GM21381 (cell line): ENCODE data around the gene SMARCA4.

Source experiments
- ATAC-seq: cut with Tn5 transposase; IDR thresholded peaks from one replicate; pipeline ENCODE4 v1.9.1; 2021; ENCODE audit warnings: mild to moderate bottlenecking, moderate library complexity; ENCODE audit not compliant: unreplicated experiment

Gene SMARCA4

DNA sequence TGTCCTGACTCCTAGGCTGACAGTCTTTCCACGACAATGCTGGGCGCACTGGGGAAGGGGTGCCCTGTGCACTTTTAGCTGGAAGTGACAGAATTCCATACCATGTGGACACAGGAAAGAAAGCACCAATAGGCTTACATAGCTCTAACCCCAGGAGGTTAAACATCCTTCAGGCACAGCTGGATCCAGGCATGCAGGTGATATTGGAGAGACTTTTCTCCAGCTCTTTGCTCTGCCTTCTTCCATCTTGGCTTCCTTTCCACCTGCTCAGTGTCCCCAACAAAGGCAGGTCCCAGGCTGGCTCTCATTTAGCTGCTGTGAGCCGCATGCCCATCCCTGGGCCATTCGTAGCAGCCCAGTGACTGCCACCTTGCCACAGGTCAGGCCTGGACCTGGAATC, 67.3 kb downstream of the SMARCA4 start:
- no peak for ATAC-seq

DNA sequence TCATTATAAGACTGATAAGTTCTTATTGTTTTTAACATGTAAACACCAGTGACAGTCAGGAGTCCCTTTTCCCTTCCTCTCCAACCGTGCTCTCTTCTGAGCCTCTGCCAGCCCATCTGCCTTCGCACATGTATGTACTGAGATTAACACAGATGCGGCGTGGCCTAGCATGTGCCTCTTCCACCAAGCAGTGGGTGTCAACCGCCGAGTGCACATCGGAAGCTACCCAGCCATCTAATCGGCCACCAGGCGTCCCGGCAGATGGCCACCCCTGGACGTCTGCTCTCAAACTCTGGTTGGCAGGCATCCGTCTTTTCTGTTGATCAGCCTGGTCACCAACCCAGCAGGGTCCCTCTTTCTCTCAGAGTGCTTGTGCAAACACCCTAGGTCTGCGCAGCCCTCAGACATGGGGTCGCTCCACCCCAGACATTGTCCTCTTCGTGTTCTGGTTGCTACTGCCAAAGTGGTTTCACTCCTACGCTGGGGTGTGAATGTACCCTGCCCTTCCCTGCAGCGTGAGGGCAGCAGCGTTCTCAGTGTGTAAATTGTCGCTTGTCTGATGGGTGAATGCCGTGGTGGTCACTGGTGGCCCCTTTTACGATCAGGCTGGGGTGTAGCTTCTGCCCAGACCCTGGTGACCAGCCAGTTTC, 70.7 kb downstream of the SMARCA4 start:
- no peak for ATAC-seq

DNA sequence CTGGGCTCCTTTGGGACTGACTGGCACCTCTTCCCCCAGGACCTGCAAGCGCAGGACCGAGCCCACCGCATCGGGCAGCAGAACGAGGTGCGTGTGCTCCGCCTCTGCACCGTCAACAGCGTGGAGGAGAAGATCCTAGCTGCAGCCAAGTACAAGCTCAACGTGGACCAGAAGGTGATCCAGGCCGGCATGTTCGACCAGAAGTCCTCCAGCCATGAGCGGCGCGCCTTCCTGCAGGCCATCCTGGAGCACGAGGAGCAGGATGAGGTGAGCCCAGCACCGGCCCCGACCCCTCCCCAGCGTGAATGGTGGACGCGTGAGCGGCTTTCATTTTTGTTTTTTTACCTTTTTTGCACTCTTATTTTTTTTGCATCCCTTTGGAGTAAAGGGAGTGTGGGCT, 72.4 kb downstream of the SMARCA4 start:
- no peak for ATAC-seq

DNA sequence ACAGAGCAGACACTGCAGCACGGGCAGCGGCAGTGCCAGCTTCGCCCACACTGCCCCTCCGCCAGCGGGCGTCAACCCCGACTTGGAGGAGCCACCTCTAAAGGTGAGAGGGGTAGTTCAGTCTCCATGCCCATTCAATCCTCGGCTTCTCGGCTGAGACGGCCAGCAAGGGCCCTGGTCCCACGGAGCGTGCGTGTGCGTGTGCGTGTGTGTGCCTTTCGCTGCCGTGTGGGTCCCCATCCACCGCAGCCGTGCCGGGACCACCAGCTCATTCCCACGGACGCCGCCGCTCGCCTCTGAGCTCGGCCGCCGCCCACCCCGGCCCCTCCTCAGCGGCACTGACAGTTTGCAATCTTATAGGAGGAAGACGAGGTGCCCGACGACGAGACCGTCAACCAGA, 72.9 kb downstream of the SMARCA4 start:
- ATAC-seq: no peak

DNA sequence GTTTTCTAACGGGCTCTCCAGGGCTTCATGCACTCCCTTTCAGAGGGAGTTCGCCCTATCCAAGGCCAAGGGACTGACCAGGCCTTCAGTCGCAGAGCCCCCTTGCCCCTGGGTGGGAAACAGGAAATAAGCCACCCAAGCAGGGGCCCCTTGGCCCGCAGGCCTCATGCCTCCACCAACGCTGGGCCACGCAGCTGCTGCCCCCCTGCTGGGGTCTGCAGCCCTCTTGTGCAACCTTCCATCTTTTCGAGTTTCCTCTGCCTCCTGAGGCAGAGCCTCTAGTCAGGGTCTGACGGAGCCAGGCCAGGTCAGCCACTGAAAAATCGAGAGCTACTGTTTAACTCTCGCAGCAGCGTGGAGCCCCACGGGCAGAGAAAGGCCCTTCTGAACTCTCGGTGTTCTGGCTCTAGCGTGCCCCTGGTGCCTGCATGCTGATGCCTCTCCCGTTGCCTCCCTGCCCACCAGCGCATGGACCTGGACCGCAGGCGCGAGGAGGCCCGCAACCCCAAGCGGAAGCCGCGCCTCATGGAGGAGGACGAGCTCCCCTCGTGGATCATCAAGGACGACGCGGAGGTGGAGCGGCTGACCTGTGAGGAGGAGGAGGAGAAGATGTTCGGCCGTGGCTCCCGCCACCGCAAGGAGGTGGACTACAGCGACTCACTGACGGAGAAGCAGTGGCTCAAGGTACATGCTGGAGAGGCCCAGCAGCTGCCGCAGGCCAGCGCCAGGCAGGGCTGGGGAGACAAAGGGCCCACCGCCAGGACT, 73.8 kb downstream of the SMARCA4 start:
- no peak for ATAC-seq

DNA sequence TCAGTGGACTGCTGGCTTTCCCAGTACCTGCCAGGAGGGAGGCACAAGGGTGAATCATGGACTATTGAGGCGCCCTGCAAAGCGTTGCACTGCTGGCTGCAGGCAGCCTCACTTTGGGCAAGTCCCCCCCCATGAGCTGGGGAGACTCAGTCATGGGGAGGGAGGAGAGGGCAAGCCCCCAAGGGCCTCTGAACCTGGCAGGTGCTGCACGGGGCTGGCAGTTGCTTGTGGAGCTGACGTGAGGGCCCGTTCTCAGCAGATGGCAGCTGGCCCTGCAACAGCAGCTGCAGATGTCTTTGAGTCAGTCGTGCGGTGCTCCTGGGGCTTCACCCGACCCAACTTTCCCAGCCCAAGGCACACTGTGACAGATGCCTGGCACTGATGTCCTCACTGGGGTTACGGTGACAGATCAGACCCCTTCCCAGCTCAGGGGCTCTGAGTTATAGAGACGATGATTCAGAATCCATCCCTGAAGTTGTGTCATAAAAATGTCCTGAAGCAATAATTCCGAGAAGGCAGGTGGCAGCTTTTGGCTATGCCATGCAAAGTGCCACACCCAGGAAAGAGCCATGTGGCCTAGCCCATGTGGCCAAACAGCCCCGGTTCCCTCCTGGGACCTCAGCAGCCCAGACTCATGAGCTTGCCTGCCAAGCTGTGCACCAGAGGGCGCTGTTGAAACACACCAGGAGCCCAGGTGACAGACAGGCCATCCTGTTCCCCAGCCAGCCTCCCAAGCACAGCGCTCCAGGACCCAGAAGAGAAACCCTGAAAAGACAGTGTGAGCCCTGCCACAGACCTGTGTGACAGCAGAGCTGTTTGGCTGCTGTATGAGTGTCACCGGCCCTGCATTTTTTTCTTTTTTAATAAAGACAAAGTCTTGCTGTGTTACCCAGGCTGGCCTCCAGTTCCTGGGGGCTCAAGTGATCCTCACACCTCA, 74.9 kb downstream of the SMARCA4 start:
- peak; percentile 73 for ATAC-seq

DNA sequence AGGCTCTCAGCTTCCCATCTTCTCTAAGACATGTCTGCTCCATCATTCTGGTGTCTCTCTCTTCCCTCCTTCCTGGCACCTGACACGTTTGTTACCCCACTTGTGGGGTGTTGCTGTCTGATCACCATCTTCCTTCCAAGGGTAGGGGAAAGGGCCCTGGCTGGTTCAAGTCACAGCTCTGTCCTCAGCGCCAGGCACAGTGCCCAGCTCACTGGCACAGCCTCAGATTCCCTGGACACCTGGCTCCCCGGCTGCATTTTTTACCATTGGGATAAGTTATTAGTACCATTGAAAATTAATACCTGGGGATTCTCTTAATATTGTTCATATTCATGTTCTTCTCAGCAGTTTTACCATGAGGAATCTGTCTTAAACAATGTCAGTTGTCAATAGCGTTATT, 77.7 kb downstream of the SMARCA4 start:
- ATAC-seq: no peak

DNA sequence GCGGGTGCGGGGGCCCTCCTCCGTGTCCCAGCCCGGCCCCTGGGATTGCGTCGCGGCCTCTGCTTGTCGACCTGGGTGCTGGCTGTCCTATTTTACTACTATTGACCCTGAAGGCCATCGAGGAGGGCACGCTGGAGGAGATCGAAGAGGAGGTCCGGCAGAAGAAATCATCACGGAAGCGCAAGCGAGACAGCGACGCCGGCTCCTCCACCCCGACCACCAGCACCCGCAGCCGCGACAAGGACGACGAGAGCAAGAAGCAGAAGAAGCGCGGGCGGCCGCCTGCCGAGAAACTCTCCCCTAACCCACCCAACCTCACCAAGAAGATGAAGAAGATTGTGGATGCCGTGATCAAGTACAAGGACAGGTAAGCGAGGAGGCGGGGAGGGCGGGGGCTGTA, 80.4 kb downstream of the SMARCA4 start:
- ATAC-seq: no peak

DNA sequence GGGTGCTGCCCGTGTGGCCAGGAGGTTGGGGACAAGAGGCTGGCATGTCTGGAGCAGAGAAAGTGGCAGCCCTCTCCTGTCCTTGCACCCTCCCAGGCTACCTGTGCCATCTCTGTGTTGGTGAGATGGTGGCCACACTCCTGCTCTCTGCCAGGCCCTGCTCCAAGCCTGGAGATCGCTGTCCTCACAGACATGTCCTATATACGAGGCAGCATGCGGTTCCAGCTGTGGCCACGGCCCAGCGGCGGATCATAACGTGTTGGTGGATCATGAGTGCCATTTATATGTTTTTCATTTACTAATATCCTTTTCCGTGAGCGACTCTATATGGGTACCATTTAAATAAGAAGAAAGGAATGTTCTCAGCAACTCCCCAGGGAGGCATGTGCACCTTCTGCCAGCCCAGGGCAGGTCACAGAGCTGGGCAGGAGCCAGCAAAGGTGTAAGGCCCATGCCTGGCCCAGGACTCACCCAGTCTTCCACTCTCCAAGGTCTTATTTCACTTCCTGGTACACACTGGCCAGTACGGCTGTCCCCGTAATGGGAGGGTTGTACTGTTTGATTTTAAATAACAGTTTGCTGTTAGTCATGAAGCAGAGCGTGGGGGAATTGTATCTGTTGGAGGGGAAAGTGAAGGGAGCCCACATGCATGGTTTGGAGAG, 81.3 kb downstream of the SMARCA4 start:
- ATAC-seq: no peak

DNA sequence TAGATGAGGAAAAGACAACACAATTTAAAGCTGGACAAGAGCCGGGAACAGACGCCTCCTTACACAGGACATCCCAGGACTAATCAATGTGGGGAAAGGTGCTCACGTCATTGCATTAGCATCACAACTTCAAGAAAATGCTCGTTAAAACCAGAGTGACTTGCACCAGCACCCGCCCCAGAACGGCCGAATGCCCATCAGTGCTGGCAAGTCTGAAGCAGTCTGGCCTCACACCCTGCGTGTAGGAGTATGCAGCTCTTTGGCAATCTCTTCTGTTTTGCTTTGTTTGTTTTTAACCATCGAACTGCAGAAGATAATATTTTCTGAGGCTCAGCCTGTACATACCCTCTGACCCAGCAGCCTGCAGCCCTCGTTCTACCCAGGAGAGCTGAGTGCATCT, 83.6 kb downstream of the SMARCA4 start:
- ATAC-seq: no peak

DNA sequence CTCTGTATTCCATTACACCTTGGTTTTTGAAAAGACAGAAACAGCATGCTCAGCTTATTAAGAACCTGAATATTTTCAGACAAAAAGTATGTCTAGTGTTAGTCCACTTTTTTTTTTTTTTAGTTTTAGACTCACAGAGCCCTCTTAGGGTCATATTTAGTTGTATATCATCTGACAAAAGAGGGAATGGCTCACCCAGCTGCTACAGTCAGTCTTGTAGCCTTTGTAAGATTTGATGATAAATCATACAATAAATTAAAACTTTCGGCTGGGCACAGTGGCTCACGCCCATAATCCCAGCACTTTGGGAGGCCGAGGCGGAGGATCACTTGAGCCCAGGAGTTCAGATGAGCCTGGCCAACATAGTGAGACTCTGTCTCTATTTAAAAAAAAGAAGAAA, 84.7 kb downstream of the SMARCA4 start:
- no peak for ATAC-seq

DNA sequence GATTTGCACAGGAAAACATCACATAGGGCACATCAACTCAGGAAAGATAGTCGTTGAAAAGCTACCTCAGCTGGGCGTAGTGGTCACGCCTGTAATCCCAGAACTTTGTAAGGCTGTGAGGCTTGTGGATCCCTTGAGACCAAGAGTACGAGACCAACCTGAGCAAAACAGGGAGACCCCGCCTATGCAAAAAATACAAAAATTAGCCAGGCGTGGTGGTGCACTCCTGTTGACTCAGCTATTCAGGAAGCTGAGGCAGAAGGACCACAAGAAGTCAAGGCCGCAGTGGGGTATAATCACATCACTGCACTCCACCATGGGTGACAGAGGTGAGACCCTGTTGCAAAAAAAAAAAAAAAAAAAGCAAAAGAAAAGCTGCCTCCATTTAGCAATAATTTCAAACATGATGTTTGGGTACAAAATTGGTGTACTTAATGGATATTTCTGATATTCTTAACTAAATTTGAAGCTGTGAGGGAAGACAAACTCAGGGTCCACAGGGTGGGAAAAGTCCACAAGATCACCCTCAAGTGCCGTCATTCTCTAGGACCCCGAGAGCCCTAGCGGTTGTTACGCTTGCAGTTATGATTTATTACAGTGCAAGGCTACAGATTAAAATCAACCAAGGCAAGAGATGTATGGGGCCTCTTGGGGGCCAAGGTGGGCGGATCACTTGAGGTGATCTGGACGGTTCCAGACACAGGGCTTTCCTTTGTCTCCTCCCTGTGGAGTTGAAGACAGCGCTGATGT, 86.0 kb downstream of the SMARCA4 start:
- no peak for ATAC-seq

DNA sequence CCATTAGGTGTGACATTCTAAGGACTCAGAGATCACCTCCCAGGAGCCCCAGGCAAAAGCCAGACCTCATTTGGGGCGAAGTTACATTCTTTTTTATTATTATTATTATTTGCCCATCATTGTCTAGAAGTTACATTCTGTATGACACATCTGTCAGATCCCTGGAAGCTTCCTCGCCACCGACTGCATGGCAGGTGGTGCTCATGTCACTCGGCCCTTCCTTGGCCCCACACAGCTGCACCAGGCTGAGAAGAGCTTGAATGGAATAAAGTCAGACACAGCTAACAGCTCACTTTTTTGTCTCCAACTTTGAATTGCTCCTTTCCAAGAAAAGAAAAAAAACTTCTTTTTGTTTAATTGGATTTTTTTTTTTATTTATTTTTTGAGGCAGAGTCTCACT, 87.0 kb downstream of the SMARCA4 start:
- no peak for ATAC-seq

DNA sequence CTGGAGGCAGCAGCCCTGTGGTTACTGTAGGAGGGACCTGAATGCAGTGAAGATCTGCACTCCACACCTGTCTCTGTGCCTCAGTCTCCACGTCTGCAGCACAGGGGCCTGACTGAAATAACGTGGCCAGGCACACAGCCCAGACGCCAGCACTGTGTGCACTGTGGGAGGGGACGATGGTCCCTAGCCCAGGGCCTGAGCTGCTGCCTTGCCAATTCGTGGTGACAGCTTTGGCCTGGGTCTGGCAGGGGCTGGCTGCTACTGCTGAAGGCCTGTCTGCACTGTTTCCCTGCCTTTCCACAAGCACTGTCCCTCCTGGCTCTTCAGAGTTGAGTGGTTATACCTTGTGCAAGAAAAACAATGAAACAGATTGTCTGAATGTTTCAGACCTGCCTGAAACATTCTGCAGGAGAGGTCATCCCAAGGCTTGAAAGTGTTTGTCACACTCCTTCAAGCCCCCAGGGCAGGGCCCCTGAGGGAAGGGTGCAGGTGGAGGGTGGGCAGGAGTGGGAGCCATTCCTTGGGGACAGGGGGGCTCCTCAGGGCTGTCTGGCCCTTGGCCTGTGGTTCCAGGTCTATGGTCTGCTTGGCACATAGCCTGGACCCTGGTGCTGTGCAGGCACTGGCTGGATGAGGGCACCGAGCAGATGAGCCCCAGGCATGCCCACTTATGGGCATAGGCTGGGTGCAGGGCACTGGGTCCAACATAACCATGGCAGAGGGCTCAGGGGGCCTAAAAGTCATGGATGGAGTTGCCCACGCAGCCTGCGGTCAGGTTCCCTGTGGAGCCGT, 89.7 kb downstream of the SMARCA4 start:
- ATAC-seq: no peak

DNA sequence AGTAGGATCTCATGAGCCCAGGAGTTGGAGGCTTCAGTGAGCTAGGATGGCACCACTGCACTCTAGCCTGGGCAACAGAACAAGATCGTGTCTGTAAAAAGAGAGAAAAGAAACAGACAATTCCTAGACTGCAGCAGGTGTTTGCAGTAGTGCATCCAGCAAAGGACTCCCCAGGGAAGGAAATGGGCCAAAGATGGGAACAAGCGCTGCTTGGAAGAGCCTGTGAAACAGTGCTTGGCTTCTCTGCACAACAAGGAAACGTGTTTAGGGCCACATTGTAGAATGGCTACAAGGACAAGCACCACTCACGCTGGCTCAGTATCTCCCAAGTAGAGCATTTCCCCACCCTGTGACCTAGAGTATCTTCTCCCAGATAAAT, 93.0 kb downstream of the SMARCA4 start:
- ATAC-seq: no peak

DNA sequence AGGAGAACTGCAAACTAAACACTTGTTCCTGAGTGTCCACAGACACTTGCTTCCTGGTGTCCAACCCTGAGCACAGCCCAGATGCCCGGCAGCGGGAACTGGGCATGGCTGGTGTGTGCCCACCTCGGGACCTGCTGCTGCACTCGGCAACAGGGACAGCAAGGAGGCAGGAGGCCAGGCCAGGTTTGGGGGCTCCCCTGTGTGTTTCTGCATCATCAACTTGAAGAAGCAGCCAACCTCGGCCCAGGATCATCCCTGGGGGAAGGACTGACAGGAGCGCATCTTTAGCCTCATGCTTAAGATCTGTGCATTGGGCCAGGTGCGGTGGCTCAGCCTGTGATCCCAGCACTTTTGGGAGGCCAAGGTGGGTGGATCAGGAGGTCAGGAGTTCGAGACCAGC, 93.4 kb downstream of the SMARCA4 start:
- ATAC-seq: no peak

DNA sequence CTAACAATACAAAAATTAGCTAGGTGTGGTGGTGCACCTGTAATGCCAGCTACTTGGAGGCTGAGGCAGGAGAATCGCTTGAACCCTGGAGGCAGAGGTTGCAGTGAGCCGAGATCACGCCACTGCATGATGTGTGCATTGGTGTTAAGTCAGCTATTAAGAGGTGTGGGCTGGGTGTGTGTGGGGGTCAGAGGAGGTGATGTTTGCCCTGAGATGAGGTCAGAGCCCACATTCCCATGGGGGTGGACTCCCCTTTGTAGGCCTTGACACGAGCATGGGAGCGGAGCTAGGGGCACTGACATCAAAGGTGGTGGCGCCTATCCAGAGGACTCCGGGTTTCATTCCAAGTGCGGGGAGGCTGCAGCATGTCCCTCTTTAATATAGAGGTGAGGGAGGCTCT, 93.8 kb downstream of the SMARCA4 start:
- no peak for ATAC-seq

DNA sequence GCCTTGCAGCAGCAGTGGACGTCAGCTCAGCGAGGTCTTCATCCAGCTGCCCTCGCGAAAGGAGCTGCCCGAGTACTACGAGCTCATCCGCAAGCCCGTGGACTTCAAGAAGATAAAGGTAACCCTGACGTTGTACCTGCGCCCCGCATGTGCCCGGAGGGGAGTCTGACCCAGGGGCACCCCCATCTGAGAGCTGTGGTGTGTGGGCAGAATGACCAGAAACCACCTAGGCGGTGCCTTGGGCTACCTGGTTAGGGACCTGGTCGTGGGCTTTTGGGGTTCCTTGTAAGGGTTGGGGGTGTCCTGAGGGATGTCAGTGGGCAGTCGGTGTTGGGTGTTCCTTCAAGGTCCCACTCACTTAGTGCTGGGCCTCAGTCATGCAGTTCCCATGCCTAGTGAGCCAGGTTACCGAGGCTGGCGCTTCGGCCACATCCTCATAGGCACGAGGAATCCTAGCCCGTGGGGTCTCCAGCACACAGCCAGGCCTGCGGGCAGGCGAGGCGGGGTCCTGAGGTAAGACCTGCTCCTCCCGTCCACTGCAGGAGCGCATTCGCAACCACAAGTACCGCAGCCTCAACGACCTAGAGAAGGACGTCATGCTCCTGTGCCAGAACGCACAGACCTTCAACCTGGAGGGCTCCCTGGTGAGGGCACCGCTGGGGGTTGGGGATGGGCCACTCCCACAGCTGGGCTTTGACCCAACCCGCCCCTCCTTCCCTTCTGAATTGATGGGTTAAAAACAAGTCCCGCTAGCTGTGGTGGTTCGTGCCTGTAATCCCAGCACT, 97.6 kb downstream of the SMARCA4 start:
- no peak for ATAC-seq
